Activated T-cell treated with anti-CD3 and anti-CD28 coated beads, Interleukin-2, amount 50 U/mL, for 24 hours (primary cell): ENCODE results near the gene PLAU.
A peak's percentile ranks its signal among the peaks of the same experiment; 100 is the strongest.
"Not testable (repeated sequence)": the region's sequence is repeated elsewhere in the genome, so short reads cannot be mapped to it uniquely, and the experiment has no call there.

Source experiments
- DNase-seq: peaks from one replicate; pipeline ENCODE4 v3.0.0-alpha.2; 2020
- H3K27ac Mint-ChIP-seq: 2 replicates; pipeline ENCODE4 v1.8.0; 2020; ENCODE audit warnings: mild to moderate bottlenecking, mixed read lengths
- H3K27me3 Mint-ChIP-seq: 2 replicates; pipeline ENCODE4 v1.8.0; 2020; ENCODE audit warnings: mixed read lengths
- H3K36me3 Mint-ChIP-seq: 2 replicates; pipeline ENCODE4 v1.8.0; 2020; ENCODE audit warnings: low read depth, mixed read lengths
- H3K4me1 Mint-ChIP-seq: 2 replicates; pipeline ENCODE4 v1.8.0; 2020; ENCODE audit warnings: low read depth, mixed read lengths
- H3K4me3 Mint-ChIP-seq: 2 replicates; pipeline ENCODE4 v1.8.0; 2020; ENCODE audit warnings: mild to moderate bottlenecking, moderate library complexity, mixed read lengths
- H3K9me3 Mint-ChIP-seq: 2 replicates; pipeline ENCODE4 v1.8.0; 2020; ENCODE audit warnings: mixed read lengths

PLAU gene

DNA sequence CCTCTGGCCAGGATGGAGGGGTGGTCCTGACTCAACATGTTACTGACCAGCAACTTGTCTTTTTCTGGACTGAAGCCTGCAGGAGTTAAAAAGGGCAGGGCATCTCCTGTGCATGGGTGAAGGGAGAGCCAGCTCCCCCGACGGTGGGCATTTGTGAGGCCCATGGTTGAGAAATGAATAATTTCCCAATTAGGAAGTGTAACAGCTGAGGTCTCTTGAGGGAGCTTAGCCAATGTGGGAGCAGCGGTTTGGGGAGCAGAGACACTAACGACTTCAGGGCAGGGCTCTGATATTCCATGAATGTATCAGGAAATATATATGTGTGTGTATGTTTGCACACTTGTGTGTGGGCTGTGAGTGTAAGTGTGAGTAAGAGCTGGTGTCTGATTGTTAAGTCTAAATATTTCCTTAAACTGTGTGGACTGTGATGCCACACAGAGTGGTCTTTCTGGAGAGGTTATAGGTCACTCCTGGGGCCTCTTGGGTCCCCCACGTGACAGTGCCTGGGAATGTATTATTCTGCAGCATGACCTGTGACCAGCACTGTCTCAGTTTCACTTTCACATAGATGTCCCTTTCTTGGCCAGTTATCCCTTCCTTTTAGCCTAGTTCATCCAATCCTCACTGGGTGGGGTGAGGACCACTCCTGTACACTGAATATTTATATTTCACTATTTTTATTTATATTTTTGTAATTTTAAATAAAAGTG lies 6.0 kb downstream of the PLAU start:
- peaks cover 29% of the 10 kb centered on the region for H3K27me3 Mint-ChIP-seq
- H3K36me3 Mint-ChIP-seq = peaks cover 2% of the 10 kb centered on the region

DNA sequence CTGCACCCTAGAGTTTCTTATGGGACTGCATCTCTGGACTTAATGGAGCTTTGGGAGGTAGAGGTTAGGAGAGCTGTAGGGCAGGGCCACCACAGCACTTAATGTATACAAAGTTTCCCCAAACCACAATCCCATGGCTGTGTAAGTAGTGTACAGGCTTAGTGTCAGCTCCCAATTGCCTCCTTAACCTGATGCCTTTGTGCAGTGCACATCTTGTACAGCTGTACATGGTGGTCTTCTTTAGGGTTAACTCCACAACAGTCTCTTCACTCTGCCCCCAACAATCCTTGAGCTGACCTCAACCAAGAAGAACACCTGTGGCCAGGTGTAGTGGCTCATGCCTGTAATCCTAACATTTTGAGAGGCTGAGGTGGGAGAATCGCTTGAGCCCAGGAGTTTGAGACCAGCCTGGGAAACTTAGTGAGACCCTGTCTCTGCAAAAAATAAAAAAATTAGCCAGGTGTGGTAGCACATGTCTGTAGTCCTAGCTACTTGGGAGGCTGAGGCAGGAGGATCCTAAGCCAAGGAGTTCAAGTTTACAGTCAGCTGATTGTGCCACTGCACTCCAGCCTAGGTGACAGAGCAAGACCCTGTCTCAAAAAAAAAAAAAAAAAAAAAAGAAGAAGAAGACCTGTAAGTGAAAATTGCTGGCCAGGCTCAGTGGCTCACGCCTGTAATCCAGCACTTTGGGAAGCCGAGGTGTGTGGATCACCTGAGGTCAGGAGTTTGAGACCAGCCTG lies 6.8 kb downstream of the PLAU start:
- Mint-ChIP-seq H3K36me3 (peaks cover 2% of the 10 kb centered on the region), H3K27ac (no peak overlapping the region), H3K4me1 (peaks cover 24% of the 10 kb centered on the region), H3K9me3 (peaks cover 5% of the 10 kb centered on the region), H3K27me3 (peaks cover 23% of the 10 kb centered on the region), H3K4me3 (no peak overlapping the region)
- DNase-seq = no peak

More for the DNA sequence above, 6.0 kb downstream of the PLAU start:
- peaks cover 19% of the 10 kb centered on the region for H3K4me1 Mint-ChIP-seq
- peaks cover 5% of the 10 kb centered on the region for H3K9me3 Mint-ChIP-seq
- DNase-seq = no peak
- H3K27ac Mint-ChIP-seq = no peak overlapping the region
- no peak overlapping the region for H3K4me3 Mint-ChIP-seq

DNA sequence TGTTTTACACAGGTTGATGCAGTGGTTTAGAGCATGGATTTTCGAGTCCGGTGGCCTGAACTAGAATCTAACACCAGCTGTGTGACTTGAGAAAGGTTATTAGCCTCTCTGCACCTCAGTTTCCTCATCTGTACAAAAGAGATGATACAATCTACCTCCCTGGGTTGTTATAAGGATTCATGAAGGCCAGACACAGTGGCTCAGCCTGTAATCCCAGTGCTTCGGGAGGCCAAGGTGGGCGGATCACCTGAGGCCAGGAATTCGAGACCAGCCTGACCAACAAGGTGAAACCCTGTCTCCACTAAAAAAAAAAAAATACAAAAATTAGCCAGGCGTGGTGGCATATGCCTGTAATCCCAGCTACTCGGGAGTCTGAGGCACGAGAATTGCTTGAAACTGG lies 8.5 kb downstream of the PLAU start:
- not testable (repeated sequence) for H3K9me3 Mint-ChIP-seq, H3K4me3 Mint-ChIP-seq, DNase-seq, H3K27ac Mint-ChIP-seq, H3K36me3 Mint-ChIP-seq
- peaks cover 22% of the 10 kb centered on the region for H3K27me3 Mint-ChIP-seq
- H3K4me1 Mint-ChIP-seq = peaks cover 29% of the 10 kb centered on the region

DNA sequence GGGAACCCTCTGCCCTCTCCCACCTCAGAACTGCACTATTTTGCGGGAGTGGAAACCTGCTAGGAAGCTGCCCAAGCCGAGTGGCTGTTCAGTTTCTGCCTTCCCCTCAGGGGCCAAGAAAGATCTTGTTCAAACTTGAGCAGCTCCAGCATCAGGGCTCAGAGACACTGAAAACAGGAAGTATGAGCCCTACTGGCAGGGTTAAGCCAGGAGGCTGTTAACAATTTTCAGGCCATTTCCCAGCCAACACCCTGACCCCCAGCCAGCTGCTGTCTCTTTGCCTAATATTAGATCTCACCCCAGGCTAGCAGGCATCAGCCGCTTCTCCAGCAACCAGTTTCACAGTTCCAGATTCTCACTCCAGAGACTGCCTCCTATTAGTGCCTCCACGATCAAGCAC lies 9.2 kb downstream of the PLAU start:
- H3K4me1 Mint-ChIP-seq = peaks cover 29% of the 10 kb centered on the region
- H3K27ac Mint-ChIP-seq = no peak overlapping the region
- DNase-seq = no peak
- no peak overlapping the region for H3K4me3 Mint-ChIP-seq
- H3K27me3 Mint-ChIP-seq = peaks cover 26% of the 10 kb centered on the region
- peaks cover 5% of the 10 kb centered on the region for H3K9me3 Mint-ChIP-seq
- H3K36me3 Mint-ChIP-seq = peaks cover 2% of the 10 kb centered on the region

DNA sequence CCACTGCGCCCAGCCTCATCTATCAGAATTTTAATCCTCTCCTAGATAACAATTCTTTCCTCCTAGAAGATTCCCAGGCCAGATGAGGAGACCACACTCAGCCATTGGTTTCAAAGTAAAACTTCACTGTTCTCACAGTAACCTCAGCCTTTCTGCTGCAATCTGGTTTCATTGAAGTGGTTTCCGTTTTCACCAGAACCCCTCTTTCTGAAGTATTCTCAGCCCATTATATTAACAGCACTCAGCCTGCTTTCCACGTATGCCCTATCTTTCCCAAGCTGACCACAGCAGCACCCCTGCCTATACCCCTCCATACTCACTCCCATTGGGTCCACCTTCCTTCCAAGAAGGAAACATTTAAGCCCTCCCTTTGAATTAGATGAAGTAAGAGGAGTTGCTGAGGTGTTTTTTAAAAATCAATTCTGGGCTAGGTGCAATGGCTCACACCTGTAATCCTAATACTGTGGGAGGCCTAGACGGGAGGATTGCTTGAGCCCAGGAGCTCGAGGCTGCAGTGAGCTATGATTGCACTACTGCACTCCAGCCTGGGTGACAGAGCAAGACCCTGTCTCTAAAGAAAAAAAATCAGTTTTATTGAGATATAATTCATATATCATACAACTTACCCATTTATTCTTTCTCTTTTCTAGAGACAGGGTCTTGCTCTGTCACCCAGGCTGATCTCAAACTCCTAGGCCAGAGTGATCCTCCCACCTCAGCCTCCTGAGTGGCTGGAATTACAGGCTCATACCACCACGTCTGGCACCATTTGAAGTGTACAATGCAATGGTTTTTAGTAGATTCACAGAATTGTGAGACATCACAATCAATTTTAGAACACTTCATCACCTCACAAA lies 11.3 kb downstream of the PLAU start:
- peak overlapping the region; percentile 1 for H3K4me3 Mint-ChIP-seq
- H3K36me3 Mint-ChIP-seq = peaks cover 2% of the 10 kb centered on the region
- H3K27me3 Mint-ChIP-seq = peaks cover 31% of the 10 kb centered on the region
- peaks cover 26% of the 10 kb centered on the region for H3K4me1 Mint-ChIP-seq
- peak overlapping the region; percentile 77 for H3K27ac Mint-ChIP-seq
- peaks cover 5% of the 10 kb centered on the region for H3K9me3 Mint-ChIP-seq
- DNase-seq = no peak

DNA sequence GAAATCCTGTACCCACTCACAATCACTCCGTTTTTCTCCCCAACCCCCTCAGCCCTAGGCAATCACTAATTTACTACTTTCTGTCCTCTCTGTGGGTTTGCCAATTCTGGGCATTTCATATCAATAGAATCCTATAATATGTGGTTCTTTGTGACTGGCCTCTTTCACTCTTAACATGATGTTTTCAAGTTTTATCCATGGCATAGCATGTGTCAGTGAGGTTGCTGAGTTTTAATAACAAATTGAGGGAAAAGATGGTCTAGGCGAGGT lies 11.9 kb downstream of the PLAU start:
- Mint-ChIP-seq H3K9me3 (peaks cover 5% of the 10 kb centered on the region), H3K36me3 (peaks cover 2% of the 10 kb centered on the region), H3K27me3 (peaks cover 36% of the 10 kb centered on the region), H3K4me1 (peaks cover 26% of the 10 kb centered on the region), H3K27ac (no peak overlapping the region), H3K4me3 (no peak overlapping the region)
- no peak for DNase-seq

DNA sequence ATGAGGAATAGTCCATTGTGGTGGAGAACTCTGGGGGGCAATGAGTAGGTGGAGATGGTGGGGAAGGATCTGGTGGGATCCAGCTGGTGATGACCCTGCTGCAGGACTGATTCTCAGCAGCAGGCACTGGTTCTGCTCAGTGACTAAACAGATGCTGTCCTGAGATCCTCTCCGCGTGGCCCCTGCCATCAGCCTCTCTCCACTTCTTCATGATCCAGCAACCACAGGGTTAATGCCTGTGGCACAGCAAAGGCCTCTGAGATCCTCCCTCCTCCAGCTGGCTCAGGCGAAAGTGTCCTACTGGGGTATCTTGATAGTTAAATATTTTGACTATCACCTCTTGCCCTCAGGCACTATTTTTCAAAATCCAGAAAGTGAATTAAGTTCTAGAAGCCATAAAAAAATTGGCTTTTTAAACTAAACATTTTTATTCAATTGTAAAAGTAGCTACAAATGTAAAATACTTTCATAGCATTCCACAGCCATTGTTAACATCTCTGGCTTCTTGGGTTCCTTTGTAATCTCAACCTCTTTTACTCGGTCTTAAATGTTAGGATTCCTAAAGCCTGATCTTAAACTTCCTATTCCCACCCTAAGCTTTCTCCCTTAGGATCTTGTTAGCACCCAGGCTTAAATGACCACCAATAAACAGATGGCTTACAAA lies 13.1 kb downstream of the PLAU start:
- Mint-ChIP-seq H3K4me3 (no peak overlapping the region), H3K36me3 (no peaks in the 10 kb centered on the region), H3K27me3 (peaks cover 37% of the 10 kb centered on the region), H3K4me1 (peaks cover 26% of the 10 kb centered on the region), H3K27ac (no peak overlapping the region), H3K9me3 (no peaks in the 10 kb centered on the region)
- no peak for DNase-seq

DNA sequence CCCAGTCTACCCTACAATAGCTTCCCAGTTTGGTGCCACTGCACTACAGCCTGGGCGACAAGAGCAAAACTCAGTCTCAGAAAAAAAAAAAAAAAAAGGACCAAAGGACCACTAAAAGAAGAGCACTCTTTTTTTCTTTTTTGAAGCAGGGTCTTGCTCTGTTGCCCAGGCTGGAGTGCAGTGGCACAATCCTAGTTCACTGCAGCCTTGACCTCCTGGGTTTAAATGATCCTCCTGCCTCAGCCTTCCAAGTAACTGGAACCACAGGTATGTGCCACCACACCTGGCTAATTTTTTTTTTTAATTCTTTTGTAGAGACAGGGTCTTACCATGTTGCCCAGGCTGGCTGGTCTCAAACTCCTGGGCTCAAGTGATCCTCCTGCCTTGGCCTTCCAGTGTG lies 14.0 kb downstream of the PLAU start:
- H3K36me3 Mint-ChIP-seq = no peaks in the 10 kb centered on the region
- H3K27ac Mint-ChIP-seq = no peak overlapping the region
- peaks cover 23% of the 10 kb centered on the region for H3K4me1 Mint-ChIP-seq
- peaks cover 40% of the 10 kb centered on the region for H3K27me3 Mint-ChIP-seq
- H3K4me3 Mint-ChIP-seq = no peak overlapping the region
- no peaks in the 10 kb centered on the region for H3K9me3 Mint-ChIP-seq
- DNase-seq = no peak

DNA sequence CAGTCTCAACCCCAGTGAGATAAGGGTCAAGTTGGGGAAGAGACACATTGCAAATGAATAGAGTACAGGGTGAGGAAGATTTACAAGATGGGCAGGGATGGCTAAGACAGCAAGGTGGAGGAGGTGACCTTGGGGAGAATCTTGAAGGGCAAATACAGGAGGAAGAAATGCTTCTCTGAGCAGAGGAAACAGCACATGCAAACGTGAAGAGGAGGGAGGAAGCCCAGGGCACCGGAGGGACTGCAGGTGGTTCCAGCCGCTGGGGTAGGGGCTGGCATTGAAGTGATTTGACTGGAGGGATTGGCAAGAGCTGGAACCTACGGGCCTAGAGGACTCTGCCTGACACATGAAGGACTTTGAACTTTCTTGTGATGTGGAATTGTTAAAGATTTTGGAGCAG lies 14.6 kb downstream of the PLAU start:
- no peak for DNase-seq
- Mint-ChIP-seq H3K27me3 (peaks cover 40% of the 10 kb centered on the region), H3K27ac (no peak overlapping the region), H3K4me1 (peaks cover 19% of the 10 kb centered on the region), H3K4me3 (no peak overlapping the region), H3K9me3 (no peaks in the 10 kb centered on the region), H3K36me3 (no peaks in the 10 kb centered on the region)

DNA sequence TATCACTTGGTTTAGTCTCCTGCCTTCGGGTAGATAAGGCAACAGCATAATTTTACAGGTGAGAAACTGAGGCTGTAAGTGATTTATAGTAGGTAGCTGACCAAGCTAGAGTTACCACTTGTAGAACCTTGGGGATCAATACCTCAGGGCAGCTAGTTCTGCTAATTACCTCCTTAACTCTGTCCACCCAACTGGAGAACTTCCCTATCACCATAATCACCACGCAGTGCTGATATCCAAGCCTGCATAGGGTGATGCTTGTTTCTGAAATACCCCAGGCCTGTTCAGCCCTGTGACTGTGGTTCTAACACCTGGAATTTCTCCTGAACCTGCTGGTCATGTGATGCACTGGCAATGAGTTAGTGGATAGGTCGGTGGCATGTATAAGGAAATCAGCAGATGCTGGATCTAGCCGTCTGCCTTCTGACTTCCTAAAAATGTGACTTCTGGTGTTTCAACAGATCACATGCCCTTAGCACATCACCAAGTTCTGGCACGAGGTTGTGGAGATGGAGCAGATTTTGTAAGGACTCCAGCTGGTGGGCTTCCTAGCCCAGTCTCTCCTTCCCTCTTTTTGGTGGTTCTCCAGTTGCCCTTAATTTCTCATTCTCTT lies 15.3 kb downstream of the PLAU start:
- no peak for DNase-seq
- Mint-ChIP-seq H3K4me3 (no peak overlapping the region), H3K36me3 (no peaks in the 10 kb centered on the region), H3K4me1 (peaks cover 17% of the 10 kb centered on the region), H3K27me3 (peaks cover 40% of the 10 kb centered on the region), H3K27ac (no peak overlapping the region), H3K9me3 (no peaks in the 10 kb centered on the region)

DNA sequence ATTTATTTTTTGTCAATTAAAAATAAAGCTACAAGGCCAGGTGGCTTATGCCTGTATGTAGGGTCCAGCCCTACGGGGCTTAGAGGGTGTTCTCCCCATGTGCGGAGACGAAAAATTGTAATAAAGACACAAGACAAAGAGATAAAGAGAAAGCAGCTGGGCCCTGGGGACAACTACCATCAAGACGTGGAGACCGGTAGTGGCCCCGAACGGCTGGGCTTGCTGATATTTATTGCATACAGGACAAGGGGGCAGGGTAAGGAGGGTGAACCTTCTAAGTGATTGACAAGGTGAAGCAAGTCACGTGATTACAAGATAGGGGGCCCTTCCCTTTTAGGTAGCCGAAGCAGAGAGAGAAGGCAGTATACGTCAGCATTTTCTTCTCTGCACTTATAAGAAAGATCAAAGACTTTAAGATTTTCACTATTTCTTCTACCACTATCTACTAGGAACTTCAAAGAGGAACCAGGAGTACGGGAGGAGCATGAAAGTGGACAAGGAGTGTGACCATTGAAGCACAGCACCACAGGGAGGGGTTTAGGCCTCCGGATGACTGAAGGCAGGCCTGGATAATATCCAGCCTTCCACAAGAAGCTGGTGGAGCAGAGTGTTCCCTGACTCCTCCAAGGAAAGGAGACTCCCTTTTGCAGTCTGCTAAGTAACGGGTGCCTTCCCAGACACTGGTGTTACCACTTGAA lies 19.8 kb downstream of the PLAU start:
- not testable (repeated sequence) for DNase-seq, H3K4me3 Mint-ChIP-seq, H3K36me3 Mint-ChIP-seq, H3K9me3 Mint-ChIP-seq, H3K27ac Mint-ChIP-seq
- peaks cover 17% of the 10 kb centered on the region for H3K27me3 Mint-ChIP-seq
- peaks cover 20% of the 10 kb centered on the region for H3K4me1 Mint-ChIP-seq

DNA sequence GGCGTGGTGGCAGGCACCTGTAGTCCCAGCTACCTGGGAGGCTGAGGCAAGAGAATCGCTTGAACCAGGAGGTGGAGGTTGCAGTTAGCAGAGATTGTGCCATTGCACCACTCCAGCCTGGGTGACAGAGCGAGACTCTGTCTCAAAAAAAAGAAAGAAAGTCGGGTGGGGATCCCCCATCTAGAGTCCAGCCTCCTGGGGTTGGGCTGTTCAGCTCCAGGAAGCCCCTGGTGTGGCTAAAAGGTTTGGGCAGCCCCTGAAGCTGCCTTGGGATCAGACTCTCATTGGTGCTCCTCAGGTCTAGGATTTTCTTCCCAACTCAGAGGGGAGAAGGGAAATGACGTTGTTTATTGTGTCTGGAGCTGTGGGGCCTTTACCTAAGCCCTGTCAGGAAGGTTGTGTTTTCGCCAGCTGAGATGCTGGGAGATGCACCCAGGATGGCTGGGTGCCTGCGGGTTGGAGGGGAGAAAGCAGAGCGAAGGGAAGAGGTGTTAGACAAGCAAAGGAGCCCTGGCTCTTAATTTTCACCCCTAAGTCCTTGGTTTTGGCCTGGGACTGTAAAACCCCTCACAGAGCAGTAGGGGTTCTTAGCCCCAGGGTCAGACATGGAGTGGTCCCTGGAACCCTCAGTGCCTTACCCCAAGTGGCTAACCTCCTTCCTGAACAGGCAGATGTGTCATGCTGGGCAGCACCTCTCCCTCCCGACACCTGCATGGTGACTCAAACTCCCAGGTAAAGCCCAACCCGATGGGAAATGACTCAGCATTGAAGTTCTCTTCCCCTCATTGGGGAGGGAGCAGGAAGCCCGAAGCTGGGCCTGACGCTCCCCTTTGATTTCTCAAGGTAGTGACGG lies 21.1 kb downstream of the PLAU start:
- Mint-ChIP-seq H3K4me3 (no peak overlapping the region), H3K27ac (peak overlapping the region; percentile 82), H3K4me1 (peaks cover 20% of the 10 kb centered on the region), H3K27me3 (peaks cover 10% of the 10 kb centered on the region), H3K9me3 (no peaks in the 10 kb centered on the region), H3K36me3 (no peaks in the 10 kb centered on the region)
- DNase-seq = peak; percentile 69

DNA sequence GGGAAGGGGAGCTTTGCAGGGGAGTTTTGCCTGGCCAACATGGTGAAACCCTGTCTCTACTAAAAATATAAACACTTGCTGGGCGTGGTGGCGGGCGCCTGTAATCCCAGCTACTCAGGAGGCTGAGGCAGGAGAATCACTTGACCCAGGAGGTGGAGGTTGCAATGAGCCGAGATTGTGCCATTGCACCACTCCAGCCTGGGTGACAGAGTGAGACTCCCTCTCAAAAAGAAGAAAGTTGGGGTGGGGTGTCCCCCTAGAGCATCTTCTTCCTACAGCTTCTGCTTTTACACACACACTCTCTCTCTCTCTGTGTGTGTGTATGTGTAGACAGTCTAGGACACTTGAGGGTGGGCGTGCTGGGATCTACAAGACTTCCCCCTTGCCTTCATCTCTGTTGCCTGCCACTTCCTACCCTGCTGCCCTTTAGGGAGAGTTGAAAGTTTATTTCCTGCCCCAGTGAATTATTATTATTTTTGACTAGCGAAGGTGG lies 21.7 kb downstream of the PLAU start:
- H3K27ac Mint-ChIP-seq = peak overlapping the region; percentile 82
- H3K9me3 Mint-ChIP-seq = no peaks in the 10 kb centered on the region
- H3K4me3 Mint-ChIP-seq = no peak overlapping the region
- no peaks in the 10 kb centered on the region for H3K36me3 Mint-ChIP-seq
- DNase-seq = no peak
- H3K4me1 Mint-ChIP-seq = peaks cover 20% of the 10 kb centered on the region
- peaks cover 5% of the 10 kb centered on the region for H3K27me3 Mint-ChIP-seq
